Panc1 (cell line): ENCODE results near the gene IRX3. TPM values are rescaled to one million over a fixed set of nuclear protein-coding genes. Genes with fewer than 3 reads are reported as not detected.
A peak's percentile ranks its signal among the peaks of the same experiment; 100 is the strongest.

ENCODE experiments used
- ATAC-seq: fragments of 200-7000 bp; cut with Tn5 transposase; 2 replicates; pipeline ENCODE4 v1.9.1; 2020; ENCODE audit warnings: mild to moderate bottlenecking, moderate library complexity
- BruUV-seq: library from RNA; stranded (reverse); fragments of 400-500 nt; replicated peaks from 2 replicates; lab custom pipeline; 2021; lab: Mats Ljungman, UMichigan
- CTCF ChIA-PET: fragments of 300-600 bp; sonication (Branson Sonifier 250); formaldehyde crosslinking; loops from one replicate; lab custom pipeline; 2022; ENCODE audit warnings: antibody characterized with exemption; lab: Charles Lee
- POLR2A ChIA-PET: fragments of 300-600 bp; sonication (Branson Sonifier 250); formaldehyde crosslinking; loops from one replicate; lab custom pipeline; 2022; ENCODE audit warnings: antibody characterized with exemption; lab: Charles Lee
- DNase-seq: peaks from one replicate; pipeline ENCODE4 v3.0.0-alpha.2; 2010; ENCODE audit warnings: low read depth, low spot score
- H3K27ac ChIP-seq: 2 replicates; pipeline ENCODE4 v1.5.1; 2011; ENCODE audit warnings: mild to moderate bottlenecking, low read length, inconsistent platforms
- H3K27me3 ChIP-seq: fragments of 200-500 bp; sonication (Bioruptor generic); 2 replicates; pipeline ENCODE4 v1.6.0; 2014; ENCODE audit warnings: low read length, inconsistent platforms; ENCODE audit not compliant: control insufficient read depth, insufficient read depth
- H3K36me3 ChIP-seq: fragments of 200-500 bp; sonication (Bioruptor generic); 2 replicates; pipeline ENCODE4 v1.5.1; 2014; ENCODE audit warnings: inconsistent platforms, mild to moderate bottlenecking, low read length, moderate library complexity; ENCODE audit not compliant: control insufficient read depth, insufficient read depth
- H3K4me1 ChIP-seq: 2 replicates; pipeline ENCODE4 v1.5.1; 2011; ENCODE audit warnings: inconsistent platforms, mild to moderate bottlenecking, low read length, moderate library complexity; ENCODE audit not compliant: control insufficient read depth, insufficient read depth
- H3K4me3 ChIP-seq, 2 experiments: 2 replicates each; pipeline ENCODE4 v1.5.1; 2011 to 2012; ENCODE audit warnings: low read depth in 2 of 2, low read length in 2 of 2, mild to moderate bottlenecking in 2 of 2, inconsistent platforms in 1 of 2, moderate library complexity in 1 of 2
- H3K9me3 ChIP-seq: fragments of 200-500 bp; sonication (Bioruptor generic); 2 replicates; pipeline ENCODE4 v1.5.1; 2014; ENCODE audit warnings: low read depth, mild to moderate bottlenecking, inconsistent platforms, low read length, moderate library complexity; ENCODE audit not compliant: control insufficient read depth, insufficient read depth
- POLR2AphosphoS5 ChIP-seq: IDR thresholded peaks from 2 replicates; pipeline ENCODE4 v1.6.1; 2012; ENCODE audit warnings: mild to moderate bottlenecking, low read depth, low read length, moderate library complexity
- REST ChIP-seq, 2 experiments: IDR thresholded peaks; 2 replicates each; pipeline ENCODE4 v1.6.1; 2011 to 2012; ENCODE audit warnings: low read depth in 2 of 2, control low read depth in 1 of 2, low read length in 1 of 2, mild to moderate bottlenecking in 1 of 2, moderate library complexity in 1 of 2; ENCODE audit not compliant: insufficient read depth in 1 of 2
- TCF7L2 ChIP-seq: IDR thresholded peaks from 2 replicates; pipeline ENCODE4 v1.6.1; 2011; ENCODE audit warnings: mild to moderate bottlenecking, low read depth, low read length, inconsistent platforms
- in situ Hi-C: cut with HindIII; loops from 2 replicates; pipeline ENCODE4 v1.10.0; 2016; ENCODE audit warnings: low sequenced_read_pairs, low pct_unique_long_range_greater_than_20kb
- intact Hi-C: fragments of 100-400 bp; cut with micrococcal nuclease; formaldehyde crosslinking; loops from one replicate; pipeline ENCODE4 v1.10.0; 2022; ENCODE audit not compliant: unreplicated experiment
- total RNA-seq: library from RNA; stranded (reverse); gene quantifications from one replicate; pipeline ENCODE4 v1.2.1, GENCODE V29; 2021; ENCODE audit not compliant: unreplicated experiment
- TF ChIP-seq, protein P1 (sequence below): fragments of 450-650 bp; IDR thresholded peaks from 2 replicates; pipeline ENCODE4 v1.5.1; 2017; ENCODE audit warnings: mild to moderate bottlenecking

Gene IRX3
- total RNA-seq, 1 experiment from 2014 or later, result 7.0 TPM

DNA sequence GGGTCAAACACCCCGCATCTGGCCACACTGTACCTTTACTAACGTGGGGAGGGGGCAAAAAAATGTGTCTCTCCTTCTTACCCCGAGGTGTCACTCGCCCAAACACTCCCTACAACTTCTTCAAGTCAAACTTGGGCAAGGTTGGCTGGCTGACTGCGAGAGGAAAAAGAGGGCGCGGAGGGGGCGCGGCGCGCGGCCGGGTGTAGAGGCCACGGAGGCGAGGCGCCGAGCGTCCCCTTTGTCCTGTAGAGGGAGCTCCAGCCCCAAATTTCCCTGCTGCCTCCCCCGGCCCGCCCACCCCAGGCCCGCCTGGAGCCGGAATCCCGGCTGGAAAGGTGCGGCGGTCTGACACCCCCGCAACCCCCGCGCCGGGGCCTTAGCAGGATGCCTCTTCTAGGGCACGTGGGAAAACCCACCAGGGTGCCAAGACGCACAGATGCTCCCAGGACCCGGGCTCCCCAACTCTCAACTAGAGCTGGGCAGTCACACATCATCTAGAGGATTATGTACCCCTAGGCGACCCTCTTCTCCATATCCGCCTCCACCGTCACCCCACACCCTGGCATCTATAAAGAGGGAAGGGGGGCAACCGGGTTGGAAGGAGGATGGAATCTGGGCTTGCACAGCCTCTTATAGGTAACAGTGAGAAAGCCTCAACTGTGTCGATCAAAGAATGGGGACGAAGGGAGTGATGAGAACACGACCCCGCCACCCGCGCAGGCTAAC, 4.2 kb downstream of the IRX3 start:
- Histone ChIP-seq H3K9me3 (no peaks in the 10 kb centered on the region), H3K27ac (no peak overlapping the region), H3K4me1 (peaks cover 3% of the 10 kb centered on the region; the same call in 1 of the 2 replicates), H3K4me3 (no peak overlapping the region), H3K36me3 (no peaks in the 10 kb centered on the region), H3K27me3 (no peaks in the 10 kb centered on the region)
- no TSS peak for BruUV-seq
- CTCF ChIA-PET, result interaction anchor here (0.6 kb wide), 2 partner anchors 349 to 733 kb away, joined by 3 to 4 read pairs; no protein-coding TSS in a partner anchor
- no peak for DNase-seq
- intact Hi-C loops (loop anchor here (10.0 kb wide), 2 partner anchors 172 to 508 kb away; no protein-coding TSS in a partner anchor), in situ Hi-C loops (no loop called here)
- POLR2A ChIA-PET, result no interaction called here
- TF ChIP-seq TCF7L2, result no peak
- TF ChIP-seq, protein P1, sequence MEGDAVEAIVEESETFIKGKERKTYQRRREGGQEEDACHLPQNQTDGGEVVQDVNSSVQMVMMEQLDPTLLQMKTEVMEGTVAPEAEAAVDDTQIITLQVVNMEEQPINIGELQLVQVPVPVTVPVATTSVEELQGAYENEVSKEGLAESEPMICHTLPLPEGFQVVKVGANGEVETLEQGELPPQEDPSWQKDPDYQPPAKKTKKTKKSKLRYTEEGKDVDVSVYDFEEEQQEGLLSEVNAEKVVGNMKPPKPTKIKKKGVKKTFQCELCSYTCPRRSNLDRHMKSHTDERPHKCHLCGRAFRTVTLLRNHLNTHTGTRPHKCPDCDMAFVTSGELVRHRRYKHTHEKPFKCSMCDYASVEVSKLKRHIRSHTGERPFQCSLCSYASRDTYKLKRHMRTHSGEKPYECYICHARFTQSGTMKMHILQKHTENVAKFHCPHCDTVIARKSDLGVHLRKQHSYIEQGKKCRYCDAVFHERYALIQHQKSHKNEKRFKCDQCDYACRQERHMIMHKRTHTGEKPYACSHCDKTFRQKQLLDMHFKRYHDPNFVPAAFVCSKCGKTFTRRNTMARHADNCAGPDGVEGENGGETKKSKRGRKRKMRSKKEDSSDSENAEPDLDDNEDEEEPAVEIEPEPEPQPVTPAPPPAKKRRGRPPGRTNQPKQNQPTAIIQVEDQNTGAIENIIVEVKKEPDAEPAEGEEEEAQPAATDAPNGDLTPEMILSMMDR, result peak; percentile 79
- 0 out of 2 replicates have a peak, but pooled peaks have one; percentile 29 for ATAC-seq

DNA sequence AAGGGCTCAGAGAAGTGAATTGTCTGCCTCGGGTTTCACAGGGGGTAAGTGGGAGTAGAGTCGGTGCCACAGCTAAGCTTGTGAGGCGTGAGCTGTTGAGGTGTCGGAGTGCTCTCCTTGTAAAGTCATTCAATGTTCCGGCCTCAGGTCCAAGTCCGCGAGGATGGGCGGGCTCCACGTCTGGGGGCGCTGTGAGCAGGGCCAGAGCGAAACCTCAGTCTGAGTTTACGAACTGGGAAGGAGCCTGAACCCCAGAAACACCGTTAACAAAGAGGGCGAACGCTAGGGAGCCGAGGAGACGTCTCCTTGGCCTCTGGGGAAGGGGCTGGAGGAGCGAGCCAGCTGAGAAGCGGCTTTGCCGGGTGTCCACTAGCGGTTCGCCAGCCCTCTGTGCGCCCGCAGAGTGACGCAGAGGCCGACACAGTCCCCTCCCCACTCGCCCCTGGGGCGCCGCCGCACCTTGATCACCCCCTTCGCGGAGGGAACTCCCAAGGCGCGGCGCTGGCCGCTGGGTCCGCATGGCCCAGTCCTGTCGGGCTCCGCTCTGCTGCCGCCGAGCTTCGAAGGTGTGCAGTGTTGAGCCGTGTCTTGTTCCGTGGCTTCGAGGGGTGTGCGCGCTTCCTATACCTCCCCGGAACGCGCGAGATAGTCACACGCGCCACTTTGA, 4.9 kb downstream of the IRX3 start:
- H3K4me3 ChIP-seq, result no peak overlapping the region

More for the DNA sequence above, 4.9 kb downstream of the IRX3 start:
- Histone ChIP-seq H3K27ac (no peak overlapping the region), H3K27me3 (no peaks in the 10 kb centered on the region), H3K9me3 (no peaks in the 10 kb centered on the region), H3K36me3 (no peaks in the 10 kb centered on the region), H3K4me1 (peaks cover 3% of the 10 kb centered on the region; the same call in 1 of the 2 replicates)
- DNase-seq, result no peak
- ChIA-PET POLR2A (no interaction called here), CTCF (interaction anchor here (0.6 kb wide), 1 partner anchor 350 kb away, joined by 3 read pairs; no protein-coding TSS in a partner anchor)
- in situ Hi-C loops (no loop called here), intact Hi-C loops (loop anchor here (10.0 kb wide), 2 partner anchors 173 to 507 kb away; no protein-coding TSS in a partner anchor)
- no peak for ATAC-seq
- BruUV-seq, result no TSS peak
- TF ChIP-seq, protein P1, result no peak
- TF ChIP-seq TCF7L2 (no peak), POLR2AphosphoS5 (no peak), REST (IDR thresholded peaks at IDR 0.05; ENCODE audit: insufficient read depth in 1 of 2, low read depth in 2 of 2, low read length in 1 of 2) (no peak)
